Activated CD4-positive, alpha-beta T cell treated with anti-CD3 and anti-CD28 coated beads, Interleukin-2, amount 50 U/mL, for 16 hours (primary cell): Measurements from ENCODE around the gene SMC3.
A peak's percentile ranks its signal among the peaks of the same experiment; 100 is the strongest.

Source experiments
- DNase-seq: peaks from one replicate; pipeline ENCODE4 v3.0.0-alpha.2; 2020

Gene SMC3

DNA sequence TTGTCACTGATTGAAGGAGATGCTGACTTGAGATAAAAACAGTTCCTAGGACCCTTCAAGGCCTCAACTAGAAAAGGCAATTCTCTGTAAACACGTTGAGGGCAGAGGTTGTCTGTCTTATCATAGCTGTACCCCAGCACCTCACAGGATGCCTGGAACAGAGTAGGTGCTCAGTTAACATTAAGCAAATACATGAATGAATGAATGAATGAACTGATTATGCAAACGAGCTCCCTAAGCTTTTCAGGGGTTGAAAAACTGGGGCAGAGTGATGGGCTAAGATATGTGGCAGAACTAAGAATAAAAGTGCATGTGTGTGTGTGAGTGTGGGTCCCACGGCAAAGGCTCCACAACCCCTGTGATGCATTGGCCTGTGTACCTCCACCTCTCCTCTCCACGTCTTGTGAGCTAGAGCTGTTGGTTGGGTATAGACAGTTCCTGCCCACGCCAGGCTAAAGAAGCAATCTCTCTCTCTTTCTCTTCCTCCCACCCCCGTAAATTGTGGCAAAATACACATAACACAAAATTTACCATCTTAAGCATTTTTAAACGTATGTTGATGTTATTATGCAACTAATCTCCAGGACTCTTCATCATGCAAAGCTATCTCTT lies 20.9 kb upstream of the SMC3 start:
- DNase-seq: no peak

DNA sequence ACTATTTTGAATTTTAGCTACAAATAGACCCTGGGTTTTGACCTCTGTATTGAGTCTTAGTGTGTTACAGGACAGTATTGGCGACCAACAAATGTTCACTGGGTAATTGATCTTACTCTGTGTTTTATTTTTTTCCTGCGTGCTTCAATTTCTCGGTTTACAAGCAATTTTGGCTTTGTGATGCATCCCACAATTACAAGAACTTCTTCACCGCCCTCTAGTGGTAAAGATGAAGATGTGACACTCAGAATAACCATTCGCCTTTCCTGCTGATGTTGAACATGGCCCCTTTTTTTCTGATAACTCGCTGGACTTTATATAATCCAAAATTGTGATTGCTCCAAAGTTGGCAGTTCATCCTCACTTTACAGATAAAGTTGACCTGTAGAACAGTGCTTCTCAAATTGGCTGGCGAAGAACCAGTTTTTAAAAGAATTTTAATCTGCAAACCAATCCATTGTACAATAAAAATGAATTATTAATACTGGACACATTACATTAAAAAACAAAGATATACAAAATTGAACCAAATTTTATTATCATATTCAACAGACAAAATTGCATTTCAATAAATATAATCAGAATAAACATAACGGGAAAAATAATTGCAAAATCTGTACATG lies 20.2 kb upstream of the SMC3 start:
- DNase-seq: peak; percentile 74

DNA sequence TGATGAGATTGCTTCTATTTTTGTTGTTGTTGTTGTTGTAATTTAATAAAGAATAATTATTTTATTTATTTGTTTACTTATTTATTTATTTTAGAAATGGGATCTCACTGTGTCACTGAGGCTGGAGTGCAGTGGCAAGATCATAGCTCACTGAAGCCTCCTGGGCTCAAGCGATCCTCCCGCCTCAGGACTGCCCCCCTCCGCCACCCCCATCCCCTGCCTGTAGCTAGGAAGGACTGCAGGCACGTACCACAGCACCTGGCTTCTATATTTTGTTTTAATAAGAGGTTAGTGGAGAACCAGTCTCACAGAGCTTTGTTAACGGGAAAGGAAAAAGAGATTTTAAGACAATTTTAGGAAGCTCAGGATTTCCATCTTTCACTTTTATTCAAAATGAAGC lies 19.5 kb upstream of the SMC3 start:
- no peak for DNase-seq

DNA sequence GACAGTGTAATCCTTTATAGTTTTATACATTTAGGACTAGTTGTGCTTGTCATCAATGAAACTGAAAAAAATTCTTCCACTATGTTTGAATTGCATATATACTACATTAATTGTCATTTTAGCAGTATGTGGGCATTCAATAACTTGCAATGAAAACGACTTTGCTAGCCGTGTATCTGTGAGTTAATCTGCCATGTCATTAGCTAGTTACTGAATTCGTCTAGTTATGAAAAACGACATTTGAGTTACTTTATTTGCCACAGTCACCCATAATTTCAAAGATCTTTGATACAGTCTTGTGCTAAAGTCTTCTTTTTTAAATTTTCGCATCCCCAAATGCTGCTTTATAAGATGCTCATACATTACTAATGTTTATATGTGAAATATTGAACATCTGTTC lies 18.3 kb upstream of the SMC3 start:
- DNase-seq: no peak

DNA sequence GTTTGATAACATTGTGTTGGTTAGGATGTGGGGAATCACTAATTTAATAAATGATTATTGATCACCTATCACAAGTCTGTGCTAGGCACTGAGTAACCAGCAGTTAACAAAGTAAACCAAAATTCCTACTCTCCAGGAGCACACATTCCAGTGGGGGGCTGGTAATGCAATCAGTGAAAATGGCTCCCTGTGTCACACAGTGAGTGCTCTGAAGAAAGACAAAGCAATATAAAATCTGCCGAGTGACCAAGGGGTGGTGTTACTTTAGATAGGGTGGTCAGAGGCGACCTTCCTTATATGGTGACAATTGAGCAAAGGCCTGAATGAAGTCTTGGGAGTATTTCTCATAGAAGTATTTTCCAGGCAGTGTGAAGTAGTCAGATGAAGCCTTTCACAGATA lies 13.6 kb upstream of the SMC3 start:
- no peak for DNase-seq

DNA sequence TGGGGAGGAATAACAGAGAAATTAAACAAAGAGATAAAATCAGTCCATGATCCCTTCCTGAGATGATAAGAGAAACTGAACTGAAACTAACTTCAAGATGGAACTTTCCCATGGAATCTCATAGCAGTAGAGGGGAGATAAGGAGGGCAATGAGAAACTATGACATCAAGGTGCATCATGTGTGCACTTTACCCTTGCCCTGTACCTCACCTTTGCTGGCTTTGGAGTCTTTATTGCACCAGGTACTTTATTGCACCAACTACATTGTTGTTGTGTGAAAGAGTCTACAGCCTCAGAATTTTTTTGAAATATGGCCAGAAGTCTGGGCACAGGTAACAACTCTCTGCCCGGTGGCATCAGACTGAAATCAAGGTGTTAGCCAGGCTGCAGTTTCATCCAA lies 11.2 kb upstream of the SMC3 start:
- DNase-seq: no peak

DNA sequence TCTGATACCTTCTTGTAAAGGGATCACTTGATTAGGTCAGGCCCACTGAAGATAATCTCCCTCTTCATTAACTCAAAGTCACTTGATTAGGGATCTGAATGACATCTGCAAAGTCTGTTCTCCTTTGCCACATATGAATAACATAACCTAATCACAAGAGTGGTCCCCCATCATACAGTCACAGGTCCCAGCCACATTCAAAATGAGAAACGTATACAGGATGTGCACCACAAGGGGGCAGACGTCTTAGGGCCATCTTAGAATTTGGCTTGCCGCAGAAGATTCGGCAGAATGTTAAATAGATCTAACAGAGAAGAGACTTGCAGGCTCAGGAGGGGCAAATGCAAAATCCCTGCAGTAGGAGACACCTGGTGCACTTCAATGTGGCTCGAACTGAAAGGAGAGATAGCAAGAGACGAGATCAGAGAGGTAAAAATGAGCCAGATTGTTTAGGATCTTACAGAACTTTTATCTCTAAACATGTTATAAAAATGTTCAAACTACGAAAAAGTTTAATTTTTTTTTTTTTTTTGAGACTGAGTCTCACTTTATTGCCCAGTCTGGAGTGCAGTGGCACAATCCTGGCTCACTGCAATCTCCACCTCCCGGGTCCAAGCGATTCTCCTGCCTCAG lies 10.4 kb upstream of the SMC3 start:
- peak; percentile 74 for DNase-seq

DNA sequence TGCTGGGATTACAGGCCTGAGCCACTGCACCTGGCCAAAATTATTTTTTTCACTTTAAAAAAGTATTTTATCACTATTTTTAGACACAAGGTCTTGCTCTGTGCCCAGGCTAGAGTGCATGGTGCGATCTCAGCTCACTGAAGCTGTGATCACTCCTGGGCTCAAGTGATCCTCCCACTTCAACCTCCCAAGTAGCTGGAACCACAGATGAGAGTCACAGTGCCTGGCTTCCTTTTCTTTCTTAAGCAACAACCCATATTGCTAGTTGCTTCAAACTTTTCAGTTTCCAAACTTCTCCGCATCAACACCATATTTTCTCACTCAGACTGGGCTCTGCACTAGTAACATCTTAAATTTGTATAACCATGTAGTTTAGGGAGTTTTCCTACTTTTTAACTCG lies 9.5 kb upstream of the SMC3 start:
- no peak for DNase-seq

DNA sequence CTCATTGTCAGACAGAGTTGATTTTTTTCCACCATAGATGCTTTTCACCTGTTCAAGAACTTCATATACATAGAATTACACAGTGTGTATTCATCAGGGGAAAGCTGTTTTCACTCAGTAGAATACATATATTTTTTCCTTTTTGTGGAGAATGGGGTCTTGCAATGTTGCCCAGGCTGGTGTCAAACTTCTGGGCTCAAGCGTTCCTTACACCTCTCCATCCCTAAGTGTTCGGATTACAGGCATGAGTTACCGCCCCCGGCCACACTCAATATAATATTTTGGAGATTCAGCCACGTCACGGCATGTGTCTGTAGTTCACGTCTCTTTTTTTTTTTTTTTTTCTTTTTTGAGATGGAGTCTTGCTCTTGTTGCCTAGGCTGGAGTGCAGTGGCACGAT lies 7.5 kb upstream of the SMC3 start:
- no peak for DNase-seq

DNA sequence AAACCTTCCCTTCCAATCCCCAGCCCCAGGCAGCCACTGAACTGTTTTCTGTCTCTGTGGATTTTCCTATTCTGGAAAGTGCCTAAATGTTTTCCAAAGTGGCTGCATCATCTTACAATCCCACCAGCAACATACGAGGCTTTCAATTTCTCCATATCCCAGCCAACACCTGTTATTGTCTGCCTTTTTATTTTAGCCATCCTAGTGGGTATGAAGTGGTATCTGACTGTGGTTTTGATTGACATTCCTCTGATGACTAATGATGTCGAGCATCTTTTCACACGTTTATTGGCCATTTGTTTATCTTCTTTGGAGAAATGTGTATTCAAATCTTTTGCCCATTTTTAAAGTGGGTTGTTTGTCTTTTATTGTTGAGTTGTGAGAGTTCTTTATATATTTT lies 6.2 kb upstream of the SMC3 start:
- no peak for DNase-seq

DNA sequence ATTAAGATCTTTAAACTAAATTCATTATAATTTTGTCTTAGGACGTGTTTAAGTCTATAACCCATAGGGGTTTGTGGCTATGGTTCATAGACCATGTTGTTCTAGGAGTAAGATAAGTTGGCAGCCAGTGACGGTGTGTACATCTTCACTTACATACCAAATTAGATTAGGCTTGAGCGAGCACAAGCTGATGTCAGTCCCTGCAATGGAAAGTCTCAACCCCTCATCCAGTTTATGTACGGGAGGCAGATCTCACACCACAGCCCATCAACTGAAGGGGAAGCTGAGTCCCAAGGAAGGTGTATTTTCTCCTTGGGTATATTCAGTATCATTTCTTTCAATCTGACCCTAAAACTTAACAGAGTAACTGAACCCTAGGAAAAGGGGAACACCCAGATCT lies 5.1 kb upstream of the SMC3 start:
- no peak for DNase-seq

DNA sequence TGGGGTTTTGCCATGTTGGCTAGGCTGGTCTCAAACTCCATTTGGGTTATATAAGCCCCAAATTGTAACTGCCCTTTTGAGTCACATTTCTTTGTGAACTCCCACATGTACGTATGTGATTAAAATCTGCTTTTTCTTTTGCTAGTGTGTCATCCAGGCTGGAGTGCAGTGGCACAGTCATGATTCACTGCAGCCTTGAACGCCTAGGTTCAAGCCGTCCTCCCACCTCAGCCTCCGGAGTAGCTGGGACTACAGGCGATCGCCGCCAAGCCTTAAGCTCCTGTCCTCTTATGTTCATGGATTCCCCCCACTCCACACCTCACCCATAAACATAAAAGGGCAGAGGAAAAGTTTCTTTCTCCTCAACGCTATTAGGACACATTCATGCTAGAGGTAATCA lies 4.4 kb upstream of the SMC3 start:
- no peak for DNase-seq

DNA sequence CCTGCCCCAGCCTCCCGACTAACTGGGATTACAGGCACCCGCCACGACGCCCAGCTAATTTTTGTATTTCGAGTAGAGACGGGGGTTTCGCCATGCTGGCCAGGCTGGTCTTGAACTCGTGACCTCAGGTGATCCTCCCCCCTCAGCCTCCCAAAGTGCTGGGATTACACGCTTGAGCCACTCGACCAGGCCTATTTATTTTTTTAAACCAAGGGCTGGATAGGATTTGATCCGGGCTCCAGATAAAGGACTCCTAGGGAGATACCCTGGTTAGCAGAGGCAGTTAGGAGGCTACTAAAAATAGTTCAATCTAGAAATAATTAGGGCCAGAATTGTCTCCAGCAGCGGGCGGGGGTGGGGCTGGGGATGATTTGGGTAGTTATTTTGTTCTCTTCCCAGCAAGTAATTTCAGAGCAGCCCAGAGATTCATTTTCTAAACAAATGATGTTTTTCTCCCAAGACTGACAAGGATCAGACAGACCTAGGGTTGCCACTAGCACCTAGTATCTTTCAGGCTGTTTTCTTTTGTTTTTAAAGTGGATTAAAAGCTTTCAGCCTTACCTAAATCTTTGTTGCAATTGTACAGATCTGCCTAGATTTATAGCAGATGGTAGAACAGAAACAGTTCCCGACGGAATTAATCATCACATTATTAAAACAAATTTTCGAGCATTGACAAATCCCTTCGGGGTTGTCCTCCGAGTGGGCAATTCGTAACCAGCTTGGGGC lies 859 bp upstream of the SMC3 start:
- DNase-seq: no peak

DNA sequence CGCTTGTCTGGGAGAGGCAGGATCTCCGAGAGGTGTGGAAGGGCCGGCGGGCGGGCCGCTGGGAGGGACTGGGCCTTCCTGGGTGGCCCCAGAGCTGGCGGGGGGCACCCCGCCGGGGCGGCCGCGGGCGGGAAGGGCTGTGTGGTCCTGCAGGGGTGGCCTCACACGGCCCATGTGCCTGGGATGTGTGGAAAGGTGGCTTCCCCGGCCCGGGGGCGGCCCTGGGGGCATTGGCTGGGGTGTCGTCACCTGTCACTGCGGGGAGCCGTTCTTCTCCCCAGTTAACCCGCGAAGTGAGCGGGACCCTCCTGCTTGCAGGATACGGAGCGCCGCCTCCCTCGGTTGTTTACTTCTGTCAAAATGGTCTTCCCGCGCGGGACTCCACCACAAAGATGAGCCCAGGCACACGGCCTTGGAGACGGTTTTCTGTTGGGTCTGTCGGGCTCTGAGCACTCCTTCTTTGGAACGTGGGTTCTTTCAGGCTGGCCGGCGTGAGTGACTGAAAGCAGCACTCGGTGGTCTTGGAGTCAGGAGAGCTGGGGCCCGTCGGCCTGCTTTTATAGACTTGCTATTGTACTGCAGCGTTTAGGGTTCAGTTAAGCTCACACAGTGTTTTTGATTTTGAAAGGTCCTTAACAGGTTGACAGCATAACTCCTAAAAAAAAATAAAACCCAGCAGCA lies 700 bp downstream of the SMC3 start:
- DNase-seq: peak; percentile 58

DNA sequence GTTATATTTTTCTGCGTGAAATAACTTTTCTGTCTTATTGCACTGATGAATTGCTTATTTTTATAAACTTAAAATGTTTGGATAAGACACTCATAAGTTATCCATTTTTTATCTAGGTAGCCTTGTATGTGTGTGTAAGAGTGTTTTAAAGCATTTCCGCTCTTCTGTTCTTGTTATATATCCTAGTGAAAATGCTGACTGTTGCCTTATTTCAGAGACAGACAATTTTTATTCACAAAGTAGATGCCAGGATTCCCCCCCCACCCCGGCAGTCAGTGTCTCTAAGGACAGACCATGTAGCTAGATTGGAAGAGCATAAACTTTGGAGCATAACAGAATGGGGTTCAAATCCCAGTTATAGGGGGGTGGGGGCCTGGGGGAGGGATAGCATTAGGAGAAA lies 1.6 kb downstream of the SMC3 start:
- no peak for DNase-seq

DNA sequence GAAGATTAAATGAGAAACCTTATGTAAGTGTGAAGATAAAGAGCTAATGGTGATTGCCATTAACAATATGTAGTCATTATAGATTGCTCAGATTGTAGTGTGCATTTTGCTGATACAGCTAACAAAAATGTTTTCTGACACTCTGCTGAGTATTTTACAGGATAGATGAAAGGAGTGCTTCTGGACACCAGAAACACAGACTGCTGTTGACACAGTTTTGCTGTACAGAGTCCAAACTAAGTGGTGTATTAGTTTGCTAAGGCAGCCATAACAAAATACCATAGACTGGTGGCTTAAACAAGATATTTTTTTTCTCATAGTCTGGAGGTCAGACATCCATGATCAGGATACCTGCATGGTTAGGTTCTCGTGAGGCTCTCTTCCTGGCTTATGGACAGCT lies 2.2 kb downstream of the SMC3 start:
- DNase-seq: no peak

DNA sequence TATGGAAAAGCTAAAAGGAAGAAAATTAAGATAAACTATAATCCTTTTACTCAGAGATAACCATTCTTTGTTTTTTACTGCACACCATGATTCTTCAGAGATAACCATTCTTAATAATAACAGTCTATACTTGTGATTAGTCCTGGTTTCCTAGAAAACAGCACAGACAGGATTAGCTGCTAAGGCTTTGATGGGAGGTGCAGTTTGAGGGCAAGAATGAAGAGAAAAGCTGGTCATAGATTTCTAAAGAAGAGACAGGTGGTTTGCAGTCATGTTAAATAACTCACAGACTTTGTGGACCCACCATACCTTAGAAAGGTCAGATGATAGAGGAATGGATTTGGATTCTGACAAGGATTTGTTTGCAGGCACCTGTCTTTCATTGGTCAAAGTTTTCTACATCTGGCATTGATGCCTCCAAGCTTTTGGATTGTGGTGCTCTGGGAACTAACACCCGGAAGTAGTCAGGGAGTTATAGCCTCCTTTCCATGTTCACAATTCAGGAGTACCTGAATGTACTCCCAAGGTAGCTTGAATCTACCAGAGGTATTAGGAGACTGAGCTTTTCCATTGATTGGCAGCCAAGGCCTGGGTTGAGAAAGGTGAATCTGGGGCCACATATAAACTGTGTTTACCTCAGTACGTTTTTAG lies 3.7 kb downstream of the SMC3 start:
- DNase-seq: no peak

DNA sequence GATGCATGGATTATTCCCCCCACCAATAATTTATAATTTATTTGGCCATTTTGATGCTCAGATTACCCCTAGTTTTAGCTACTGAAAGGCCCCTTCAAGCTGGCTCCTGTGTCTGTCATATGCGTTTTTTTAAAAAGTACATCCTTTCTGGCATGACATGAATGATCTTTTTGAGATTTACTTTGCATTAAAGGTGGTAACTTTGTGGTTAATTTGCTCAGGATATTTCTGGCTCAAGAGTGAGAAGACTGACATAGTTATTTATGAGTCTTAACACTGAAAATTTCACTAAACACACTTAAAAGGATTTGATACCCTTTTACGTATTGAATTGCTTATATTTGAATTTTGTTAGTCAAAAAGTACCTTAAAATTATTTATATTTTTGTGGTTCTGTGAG lies 5.4 kb downstream of the SMC3 start:
- DNase-seq: no peak

DNA sequence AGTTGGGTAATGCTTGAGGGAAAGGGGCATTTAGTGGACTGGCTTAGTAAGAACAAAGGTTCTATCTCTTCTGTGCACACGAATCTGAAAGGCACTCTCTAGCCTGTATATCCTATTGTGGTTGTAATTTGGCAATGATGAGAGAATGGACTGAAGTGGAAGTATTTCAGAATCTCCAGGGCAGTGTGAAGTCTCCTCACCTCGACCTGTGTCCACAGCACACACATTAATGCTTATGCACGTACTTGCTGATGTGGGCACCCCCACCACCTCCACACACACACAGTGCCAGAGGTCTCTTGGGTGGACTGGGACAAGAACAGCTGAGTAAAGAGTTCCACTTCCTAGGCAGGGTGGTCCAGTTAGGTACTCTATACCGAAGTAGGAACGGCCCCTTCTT lies 6.9 kb downstream of the SMC3 start:
- no peak for DNase-seq

DNA sequence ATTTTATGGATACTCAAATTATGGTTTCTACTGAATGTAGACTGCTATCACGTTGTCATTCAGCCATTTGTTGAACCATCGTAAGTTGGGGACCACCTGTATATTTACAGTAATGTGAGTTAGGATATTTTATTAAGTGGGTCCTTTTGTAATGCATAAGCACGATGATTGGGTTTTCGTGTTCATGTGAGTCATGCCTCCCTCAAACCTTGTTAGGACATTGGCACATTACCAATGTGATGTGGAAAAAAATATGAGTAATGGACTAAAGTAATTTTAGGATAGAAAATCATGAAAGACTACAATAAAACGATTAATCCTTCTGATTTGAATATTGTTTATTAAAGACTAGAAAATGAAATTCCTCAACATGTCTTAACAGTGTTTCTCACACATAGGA lies 8.7 kb downstream of the SMC3 start:
- no peak for DNase-seq

DNA sequence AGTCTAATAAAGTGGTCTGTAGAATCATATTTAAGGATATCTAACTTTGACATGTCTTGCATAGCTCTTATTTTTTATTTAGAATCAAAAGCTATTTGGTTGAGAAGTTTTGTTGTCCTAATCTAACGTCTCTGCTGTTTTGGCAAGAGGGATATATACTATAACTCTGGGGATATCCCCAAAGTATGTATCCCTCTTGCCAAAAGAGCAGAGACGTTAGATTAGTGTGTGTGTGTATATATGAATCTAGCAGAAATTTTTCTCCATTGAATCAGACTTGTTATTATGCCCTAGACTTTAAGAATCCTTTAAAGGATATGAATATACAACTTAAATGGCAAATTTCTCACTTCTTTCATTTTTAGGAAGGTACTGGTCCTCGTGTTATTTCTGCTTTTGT lies 9.6 kb downstream of the SMC3 start:
- no peak for DNase-seq

DNA sequence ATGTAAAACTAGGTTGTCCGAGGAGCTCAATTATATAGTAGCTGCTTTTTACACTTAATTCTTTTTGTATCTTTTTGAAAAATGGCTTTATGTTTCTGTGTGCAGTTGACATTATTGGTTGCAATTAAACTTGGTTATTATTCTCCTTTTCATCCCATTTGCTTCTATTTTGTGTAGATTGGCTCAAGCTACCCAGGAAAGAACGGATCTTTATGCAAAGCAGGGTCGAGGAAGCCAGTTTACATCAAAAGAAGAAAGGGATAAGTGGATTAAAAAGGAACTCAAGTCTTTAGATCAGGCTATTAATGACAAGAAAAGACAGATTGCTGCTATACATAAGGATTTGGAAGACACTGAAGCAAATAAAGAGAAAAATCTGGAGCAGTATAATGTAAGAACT lies 16.5 kb downstream of the SMC3 start:
- no peak for DNase-seq

DNA sequence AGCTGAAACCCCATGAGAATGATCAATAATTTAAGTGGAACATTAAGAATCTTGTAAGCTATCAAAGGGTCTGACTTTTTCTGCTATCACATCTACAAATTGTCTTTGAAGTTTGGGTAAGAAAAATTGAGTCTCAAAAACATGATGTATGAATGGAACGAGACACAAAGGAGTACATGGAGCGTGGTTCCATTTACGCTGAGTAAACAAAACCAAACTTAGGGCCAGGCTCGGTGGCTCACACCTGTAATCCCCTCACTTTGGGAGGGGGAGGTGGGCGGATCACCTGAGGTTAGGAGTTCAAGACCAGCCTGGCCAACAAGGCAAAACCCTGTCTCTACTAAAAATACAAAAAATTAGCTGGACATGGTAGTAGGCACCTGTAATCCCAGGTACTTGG lies 24.3 kb downstream of the SMC3 start:
- no peak for DNase-seq
